PC-9 (cell line): ENCODE data around the gene RABIF.
A peak's percentile ranks its signal among the peaks of the same experiment; 100 is the strongest.

Experiments
- EZH2 ChIP-seq: fragments of 200-600 bp; sonication (generic); IDR thresholded peaks from 2 replicates; pipeline ENCODE4 v1.8.0; 2017; ENCODE audit warnings: antibody characterized with exemption, low read depth
- TF ChIP-seq, protein P1 (sequence below): fragments of 200-600 bp; sonication (generic); conservative IDR thresholded peaks from 2 replicates; pipeline ENCODE4 v1.6.1; 2017; ENCODE audit warnings: mixed run types, antibody characterized with exemption, mild to moderate bottlenecking, moderate library complexity

DNA sequence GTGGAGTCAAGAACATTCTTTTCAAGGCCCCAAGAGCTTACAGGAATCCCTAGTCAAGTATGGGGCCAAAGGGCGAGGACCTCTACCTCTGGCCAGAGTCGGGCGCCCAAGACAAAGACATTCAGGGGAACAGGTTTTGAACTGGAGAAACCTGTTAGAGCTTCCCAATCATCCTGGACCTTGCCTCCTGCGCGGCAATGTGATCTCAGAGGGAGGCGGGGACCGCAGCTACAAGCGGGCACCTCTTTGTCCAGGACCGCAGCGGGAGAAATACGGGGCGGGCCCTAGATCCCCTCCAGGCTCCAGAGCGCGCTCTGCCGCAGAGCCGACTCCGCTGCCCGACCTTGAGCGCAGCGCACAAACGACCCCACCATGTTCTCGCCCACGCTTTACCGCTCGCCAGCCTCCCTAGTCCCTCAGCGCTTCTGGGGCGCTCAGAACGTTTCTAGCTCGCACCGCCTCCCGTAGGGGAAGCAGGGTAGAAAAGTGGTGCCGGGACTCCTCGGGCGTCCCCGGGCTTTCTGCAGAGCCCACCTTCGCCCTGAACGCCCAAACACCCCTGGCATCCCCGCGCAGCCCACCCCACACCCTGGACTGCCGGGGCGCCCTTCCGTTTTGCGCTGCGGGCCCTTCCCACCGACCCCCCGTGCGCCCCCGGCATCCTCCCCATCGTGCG is 28.1 kb downstream of the RABIF start:
- TF ChIP-seq, protein P1, sequence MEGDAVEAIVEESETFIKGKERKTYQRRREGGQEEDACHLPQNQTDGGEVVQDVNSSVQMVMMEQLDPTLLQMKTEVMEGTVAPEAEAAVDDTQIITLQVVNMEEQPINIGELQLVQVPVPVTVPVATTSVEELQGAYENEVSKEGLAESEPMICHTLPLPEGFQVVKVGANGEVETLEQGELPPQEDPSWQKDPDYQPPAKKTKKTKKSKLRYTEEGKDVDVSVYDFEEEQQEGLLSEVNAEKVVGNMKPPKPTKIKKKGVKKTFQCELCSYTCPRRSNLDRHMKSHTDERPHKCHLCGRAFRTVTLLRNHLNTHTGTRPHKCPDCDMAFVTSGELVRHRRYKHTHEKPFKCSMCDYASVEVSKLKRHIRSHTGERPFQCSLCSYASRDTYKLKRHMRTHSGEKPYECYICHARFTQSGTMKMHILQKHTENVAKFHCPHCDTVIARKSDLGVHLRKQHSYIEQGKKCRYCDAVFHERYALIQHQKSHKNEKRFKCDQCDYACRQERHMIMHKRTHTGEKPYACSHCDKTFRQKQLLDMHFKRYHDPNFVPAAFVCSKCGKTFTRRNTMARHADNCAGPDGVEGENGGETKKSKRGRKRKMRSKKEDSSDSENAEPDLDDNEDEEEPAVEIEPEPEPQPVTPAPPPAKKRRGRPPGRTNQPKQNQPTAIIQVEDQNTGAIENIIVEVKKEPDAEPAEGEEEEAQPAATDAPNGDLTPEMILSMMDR, result 0 out of 2 replicates have a peak, but pooled peaks have one; percentile 11
- no peak for TF ChIP-seq EZH2
